HG02571 (cell line): ENCODE data around the gene ANKS1B.
"Not testable (repeated sequence)": the region's sequence is repeated elsewhere in the genome, so short reads cannot be mapped to it uniquely, and the experiment has no call there.

ENCODE experiments used
- ATAC-seq: cut with Tn5 transposase; IDR thresholded peaks from one replicate; pipeline ENCODE4 v1.9.1; 2021; ENCODE audit warnings: mild to moderate bottlenecking, moderate library complexity; ENCODE audit not compliant: unreplicated experiment

The ANKS1B gene

DNA sequence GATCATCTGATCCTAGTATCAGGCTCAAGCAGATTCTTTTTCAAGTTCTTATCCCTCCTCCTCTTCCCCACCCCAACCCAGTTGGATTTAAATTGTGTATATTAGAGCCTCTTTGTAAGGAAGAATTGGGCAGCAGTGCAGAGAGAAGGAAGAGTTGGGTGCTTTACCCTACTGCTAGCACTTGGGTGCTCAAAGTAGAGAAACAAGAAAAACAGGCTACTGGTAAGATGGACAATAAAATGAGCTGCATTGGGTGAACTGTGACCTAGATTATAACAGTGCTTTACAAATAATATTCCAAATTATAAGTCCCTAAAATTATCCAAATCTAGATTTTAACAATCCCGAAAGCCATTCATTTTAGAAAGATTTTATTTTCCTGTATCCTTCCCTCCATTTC is 700.6 kb downstream of the ANKS1B start:
- no peak for ATAC-seq

DNA sequence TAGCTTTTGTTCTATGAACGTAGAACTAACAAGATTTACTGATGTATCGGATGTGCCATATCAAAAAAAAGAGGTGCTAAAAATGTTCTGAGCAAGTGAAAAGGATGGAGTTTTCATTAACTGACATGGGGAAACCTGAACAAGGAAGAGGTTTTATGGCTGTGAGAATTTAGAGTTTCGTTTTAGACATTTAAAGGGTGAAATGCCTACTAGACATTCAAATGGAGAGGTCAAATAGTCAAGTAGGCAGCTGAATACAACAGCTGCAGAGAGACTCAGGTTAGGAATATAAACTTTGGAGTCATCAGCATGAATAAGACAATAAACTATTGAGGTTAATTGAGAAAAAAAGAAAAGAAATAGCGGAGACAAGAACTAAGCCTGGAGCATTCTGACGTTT is 702.1 kb downstream of the ANKS1B start:
- ATAC-seq = no peak

DNA sequence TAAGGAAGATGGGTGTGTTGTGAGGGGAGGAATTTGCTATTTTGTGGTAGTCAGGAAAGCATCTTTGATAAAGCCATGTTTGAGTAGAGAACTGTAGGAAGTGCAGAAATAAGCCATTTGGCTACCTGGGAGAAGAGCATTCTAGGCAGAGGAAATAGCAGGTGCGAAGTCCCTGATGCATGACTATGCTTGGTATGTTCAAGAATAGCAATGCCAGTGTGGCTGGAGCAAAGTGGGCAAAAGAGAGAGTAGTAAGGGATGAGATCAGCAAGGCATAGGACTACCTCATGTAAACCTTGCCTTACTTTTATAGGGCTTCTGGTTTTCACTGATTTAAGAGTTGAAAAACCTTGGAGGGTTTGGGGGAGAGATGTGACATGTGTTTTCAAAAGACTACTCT is 702.6 kb downstream of the ANKS1B start:
- no peak for ATAC-seq

DNA sequence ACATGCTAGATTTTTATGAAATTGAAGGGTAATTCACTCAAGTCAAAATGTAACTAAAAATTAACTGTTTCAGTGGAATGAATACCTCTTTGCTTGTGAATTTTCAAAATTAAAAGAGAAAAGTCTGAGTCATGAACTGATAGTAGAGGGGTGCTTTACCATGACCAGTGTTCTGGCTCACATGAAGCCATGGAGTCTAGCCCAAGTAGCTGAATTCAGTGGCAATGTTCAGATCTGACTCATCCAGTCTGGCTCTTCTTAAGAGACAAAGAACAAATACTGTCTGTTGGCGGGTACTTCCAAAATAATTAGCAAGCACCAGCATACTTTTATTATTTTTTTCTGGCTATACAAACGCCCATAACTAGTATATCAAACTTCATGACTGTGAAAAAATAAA is 703.5 kb downstream of the ANKS1B start:
- ATAC-seq = peak; percentile 46

DNA sequence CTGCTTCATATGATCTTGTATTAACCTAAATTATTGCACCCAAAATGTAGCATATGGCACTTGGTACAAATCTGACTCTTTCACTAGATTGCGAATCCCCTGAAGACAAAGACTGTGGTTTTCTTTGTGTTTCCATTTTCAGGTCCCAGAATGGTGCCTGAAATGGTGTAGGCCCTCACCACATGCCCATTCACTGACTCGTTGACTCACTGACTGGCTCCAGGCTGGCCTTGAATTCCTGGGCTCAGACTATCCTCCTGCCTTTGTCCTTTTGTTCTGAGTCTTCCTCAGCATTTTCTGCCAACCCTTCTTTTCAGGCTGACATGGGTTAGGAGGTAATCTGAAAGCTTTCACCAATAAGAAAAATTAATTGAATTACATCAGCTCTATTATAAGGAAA is 705.8 kb downstream of the ANKS1B start:
- ATAC-seq = no peak

DNA sequence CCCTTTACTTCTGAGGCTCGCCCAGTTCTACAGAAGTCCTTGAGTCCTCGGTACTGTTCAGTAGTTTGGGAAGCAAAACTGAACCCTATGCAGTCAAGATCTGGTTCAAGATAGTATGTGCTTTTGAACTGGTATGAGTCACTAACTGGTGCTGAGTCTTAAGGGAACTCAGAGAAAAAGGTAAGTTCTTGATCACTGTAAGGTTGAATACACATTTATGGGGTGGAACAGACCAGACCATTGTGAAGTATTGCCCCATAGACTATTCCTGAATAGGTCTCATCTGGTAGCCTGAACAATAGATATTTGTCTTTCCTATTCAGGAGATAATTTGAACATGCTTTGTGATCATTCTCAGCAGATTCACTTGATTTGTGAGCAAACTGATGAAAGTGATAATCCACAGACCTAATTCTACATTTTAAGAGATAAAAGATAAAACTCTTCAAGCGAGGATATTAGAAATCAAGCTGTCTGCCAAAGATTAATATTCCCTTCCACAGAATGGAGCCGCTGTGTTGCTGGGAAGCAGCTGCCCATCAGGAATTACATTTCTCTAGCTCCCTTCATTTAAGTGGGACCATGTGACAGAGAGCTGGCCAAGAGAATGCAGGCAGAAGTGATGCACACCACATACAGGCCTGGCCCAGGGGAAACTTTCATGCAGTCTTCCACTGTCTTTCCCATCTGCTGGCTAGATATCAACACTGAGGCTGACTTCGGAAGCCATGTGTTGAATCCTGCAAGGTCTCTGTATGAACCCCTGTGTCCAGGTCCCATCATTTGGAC is 707.0 kb downstream of the ANKS1B start:
- no peak for ATAC-seq

DNA sequence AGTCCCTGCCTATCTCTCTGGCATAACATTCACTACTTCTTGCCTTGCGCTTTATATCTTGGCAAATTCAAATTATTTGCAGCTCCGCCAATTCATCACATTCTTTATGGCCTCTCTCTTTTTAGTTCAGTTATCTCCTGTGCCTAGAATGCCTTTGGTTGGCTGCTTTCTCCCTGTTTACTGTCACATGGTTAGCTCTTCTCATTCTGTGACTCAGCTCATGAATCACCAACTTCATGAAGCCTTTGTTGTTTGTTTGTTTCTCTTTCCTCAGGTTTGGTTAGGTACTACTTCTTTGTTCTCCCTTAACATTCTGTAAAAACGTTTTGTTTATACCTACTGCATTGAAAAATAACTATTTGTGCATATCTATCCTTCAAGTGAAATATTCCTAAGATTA is 713.7 kb downstream of the ANKS1B start:
- no peak for ATAC-seq

DNA sequence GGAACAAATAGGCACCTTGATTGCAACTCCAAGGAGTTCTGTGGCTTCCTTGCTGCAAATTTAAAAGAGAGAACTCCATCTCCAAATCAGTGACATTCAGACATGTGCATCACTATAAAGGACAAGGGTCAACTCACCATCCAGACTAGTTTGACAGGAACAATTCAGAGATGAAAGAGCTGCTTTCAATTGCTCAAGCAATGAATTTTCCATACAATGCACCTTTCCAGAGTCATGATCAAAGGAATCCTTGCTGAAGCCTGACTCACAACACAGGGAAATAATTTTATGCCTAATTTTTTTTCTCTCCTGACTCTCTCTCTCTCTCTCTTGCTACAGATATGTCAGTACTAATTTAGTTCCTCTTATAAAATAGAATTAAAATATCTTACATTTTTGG is 717.7 kb downstream of the ANKS1B start:
- no peak for ATAC-seq

DNA sequence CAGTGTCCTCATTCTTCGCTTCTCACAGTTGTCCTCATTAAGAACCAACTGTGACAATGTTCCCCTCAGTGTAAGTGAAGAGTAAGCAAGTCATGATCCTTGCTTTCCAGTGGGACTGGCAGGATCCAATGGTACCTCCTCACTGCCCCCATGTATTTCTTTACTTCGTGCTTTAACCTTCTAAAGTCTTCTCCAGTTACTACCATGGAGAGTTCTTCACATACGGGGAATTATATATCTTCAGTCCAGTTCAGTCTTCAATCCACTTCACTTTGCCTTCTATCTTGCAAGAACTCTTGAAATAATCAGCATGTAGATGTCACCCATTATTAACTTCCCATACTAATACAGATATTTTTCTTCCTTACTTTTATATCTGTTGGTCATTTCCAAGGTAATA is 719.1 kb downstream of the ANKS1B start:
- no peak for ATAC-seq

DNA sequence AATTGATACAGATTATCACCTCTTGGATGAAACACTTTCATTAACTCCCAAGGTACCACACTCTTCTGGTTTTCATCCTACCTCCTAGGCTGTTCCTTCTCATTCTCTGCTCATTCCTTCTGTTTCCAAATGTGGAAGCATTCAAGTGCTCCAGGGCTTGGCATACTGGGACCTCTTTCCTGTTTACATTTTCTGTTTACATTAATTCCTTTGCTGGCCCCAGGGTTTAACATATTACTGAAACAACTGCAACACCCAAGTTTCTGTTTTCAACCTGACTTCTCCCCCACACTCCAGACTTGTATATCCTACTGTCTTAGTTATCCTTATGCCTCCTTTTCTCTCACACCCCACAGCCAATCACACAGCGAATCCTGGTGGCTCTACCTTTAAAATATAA is 723.5 kb downstream of the ANKS1B start:
- no peak for ATAC-seq

DNA sequence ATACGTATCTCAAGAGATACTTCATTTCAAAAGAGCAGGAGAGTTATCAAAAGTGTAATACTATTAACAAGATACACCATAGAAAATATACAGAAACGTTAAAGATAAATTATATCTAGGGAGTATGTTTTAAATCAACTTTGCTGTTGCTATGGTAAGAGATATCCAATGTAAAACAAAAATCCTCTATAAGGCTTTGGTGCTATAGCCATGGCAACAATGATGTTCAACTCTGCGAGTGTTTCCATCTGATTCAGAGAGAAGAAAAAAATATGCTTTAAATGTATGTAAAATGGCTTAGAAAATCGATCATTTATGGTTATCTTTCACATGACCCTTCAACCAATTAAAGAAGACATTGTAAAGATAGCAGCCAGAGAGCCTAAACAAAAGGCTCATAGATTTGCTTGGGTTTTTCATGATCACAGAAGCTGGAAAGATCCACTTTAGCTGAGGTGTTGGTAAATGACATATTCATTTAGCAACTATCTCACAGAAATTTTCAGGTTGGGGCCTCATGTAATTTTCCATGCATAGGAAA is 724.2 kb downstream of the ANKS1B start:
- no peak for ATAC-seq

DNA sequence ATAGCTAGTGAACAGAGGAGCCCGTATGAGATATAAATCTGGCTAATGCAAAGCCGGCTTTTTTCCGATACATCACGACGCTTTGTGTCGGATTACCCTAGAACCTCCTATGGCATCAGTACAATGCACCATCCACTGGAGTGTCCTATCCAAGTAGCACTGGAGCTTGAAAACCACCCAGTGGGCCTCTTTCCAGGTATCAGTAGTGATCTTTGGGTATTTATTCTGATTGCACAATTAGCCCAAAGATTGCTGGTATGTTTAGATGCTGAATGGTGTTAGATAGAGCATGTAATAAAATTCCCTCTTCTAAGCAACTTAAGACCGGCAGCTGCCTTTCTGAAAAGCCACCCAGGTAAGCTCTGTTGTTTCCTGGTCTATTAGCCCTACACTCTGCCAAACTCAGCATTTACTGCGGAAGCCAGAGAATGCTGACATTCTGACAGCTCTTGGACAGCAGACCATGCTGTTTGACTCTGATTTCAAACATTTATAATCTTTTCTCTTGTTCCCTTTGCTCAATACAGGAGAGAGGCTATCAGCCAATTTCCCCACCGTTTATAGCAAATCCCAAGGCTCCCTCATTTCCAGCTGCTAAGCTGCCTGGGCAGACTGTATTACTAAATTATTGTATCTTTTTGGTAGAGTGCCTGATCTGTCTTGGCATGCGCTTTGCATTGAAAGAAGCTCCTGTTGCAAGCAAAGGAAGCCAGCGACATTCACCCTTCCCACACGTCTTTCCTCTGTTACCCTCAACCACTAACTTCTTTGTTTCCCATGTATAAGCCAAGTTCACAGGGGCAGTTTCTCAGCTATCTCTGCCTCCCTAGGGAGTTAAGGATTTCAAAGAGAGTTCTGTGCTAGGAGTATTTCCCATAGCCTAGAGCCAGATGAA is 725.4 kb downstream of the ANKS1B start:
- no peak for ATAC-seq

DNA sequence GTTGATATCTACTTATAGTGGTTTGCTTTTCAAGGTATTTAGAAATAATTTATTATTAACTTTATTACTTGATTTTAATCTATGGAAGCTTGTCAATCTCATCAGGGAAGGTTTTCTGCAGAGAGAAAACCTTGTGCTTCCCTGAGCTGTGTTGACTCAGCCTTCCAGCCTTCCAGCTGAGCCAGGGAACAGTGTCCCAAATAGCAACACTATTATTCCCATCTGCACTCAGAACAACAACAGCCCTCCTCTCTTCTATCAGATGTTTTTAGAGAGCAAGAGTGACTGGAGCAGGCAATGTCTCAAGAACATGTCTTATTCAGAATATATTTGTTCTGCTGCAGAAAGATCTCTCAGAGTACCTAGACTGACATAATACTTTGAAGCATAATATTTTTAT is 727.1 kb downstream of the ANKS1B start:
- no peak for ATAC-seq

DNA sequence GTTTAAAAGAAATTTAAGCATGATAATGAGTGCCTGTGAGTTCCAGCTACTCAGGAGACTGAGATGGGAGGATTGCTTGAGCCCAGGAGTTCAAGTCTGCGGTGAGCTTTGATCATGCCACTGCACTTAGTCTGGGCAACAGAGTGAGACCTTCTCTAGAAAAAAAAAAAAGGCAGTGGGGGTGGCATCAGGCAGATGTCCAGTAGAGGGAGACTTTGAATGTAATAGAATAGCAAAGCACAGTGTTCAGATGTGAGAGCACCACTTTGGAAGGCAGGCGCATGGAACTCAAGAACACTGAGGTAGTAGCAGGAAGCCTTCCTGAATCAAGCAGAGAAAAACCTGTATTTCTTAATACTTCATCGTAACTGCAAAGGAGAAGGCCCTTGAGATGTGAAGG is 731.7 kb downstream of the ANKS1B start:
- no peak for ATAC-seq

DNA sequence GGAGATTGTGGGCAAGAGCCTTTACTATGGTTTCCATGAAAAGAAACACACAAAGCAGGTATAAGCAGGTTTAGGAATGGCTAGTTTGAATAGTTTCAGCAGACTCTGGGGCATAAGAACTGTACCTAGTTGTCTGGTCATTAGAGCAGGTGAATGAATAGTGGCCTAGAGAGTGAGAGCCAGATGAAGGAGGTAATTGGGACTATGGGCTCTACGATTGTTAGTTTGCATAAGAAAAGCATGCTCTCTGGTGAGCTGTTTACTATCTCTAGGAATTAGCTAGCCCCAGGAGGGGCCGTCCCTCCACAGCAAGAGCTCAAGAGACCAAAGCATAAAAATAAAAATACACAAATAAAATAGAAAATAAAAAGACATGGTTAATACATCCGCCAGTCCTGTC is 734.6 kb downstream of the ANKS1B start:
- ATAC-seq = no peak

DNA sequence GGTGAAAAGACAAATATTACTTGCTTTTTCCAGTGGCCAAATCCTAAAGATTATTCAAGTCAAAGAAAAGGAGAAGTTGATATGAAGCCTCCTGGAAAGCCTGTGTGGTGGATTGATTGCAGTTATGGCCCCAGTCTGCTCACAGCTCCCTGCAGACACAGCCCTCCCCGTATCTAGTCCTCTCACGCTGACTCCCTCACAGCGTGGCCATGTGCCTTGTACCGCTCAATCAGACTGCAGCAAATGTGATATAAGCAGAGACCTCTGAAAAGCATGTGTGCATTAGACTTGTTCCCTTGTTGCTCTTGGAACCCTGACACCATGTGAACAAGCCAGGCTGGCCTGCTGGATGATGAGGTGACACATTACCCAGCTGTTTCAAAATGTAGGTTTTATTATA is 735.2 kb downstream of the ANKS1B start:
- no peak for ATAC-seq

DNA sequence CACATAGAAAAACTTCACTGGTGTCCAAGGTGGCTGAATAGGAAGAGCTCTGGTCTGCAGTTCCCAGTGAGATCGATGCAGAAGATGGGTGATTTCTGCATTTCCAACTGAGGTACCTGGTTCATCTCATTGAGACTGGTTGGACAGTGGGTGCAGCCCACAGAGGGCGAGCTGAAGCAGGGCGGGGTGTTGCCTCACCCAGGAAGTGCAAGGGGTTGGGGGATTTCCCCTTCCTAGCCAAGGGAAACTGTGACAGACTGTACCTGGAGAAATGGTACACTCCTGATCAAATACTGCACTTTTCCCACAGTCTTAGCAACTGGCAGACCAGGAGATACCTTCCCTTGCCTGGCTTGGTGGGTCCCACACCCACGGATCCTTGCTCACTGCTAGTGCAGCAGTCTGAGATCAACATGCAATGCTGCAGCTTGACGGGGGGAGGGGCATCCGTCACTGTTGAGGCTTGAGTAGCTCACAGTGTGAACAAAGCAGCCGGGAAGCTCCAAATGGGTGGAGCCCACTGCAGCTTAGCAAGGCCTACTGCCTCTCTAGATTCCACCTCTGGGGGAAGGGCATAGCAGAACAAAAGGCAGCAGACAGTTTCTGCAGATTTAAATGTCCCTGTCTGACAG is 746.7 kb downstream of the ANKS1B start:
- ATAC-seq = not testable (repeated sequence)

DNA sequence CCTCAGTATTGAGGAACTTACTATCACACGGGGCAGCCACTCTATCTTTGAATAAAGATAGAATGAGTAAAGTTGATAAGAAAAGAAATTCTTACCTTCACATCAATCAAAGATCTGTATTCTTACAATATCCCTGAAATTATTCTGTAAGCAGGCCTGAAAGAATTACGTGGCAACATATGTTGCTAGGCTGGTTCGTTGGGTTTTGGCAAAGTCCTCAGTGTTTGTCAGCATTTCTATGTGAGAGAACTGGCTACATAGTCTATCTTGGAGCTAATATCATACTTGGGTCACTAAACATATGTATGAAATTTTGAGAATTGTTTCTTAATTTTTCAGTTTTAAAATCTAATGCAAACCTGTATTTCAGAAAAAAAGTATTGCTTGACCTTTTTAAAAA is 749.4 kb downstream of the ANKS1B start:
- no peak for ATAC-seq

DNA sequence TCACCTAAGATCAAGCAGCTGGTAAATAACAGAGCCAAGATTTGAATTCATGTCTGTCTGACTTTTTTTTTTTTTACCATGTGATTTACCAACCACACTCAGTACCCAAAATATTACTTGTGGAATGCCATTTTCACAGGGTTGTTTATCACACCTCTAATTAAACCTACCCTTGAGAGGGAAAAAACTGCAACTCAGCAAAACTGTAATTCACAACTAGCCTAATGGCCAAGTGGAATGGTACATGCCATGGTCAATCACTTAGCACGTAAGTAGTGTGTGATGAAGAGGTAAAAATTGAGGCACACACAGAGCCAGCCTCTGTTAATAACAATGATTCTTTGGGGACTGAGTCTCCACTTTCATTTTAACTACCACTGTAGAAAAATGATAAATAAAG is 750.0 kb downstream of the ANKS1B start:
- ATAC-seq = no peak

DNA sequence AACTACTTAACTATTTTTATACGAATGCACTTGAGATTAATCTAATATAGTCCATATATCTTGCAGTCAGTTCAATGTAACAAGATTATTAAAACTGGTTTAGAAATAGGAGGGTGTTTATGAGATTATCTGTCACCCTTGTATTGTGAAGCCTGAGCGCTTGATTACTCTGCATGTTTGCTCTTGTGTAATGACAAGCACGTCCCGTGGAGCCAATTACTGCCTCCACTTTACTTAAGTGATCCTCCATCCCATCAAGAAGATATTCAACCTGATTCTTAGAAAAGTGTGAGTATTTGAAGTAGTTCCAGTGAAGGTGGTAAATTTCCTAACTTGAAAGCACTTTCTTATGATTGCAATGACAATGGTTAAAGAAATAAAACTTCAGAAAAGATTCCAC is 752.4 kb downstream of the ANKS1B start:
- no peak for ATAC-seq

DNA sequence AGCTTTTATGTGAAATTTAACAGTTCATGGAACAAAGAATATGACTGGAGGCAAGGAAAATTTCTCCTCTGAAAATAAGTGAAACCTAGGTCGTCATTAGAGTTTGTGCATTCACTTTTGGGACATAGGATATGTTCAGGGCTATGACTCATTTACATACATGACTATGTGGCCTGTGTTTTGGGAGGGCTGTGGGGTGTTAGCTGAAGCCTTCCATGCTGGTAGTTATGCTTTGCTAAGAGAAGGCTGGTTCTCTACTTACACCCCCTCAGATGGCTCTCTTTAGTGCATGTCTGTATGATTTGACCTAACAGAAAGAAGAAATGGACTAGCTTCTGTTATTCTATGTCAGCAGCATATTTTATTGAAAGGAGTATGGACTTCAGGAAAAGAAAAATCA is 753.7 kb downstream of the ANKS1B start:
- no peak for ATAC-seq

DNA sequence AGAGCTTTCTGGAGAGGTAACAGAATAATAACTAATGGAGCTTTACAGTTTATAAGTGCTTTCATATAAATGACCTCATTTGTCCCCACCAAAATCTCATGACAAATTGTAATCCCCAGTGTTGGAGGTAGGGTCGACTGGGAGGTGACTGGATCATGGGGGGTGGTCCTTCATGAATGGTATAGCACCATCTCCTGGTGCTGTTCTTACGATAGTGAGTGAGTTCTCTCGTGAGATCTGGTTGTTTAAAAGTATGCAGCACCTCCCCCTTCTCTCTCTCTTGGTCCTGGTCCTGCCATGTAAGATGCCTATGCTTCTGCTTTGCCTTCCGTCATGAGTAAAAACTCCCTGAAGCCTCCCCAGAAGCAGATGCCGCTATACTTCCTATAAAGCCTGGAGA is 760.5 kb downstream of the ANKS1B start:
- no peak for ATAC-seq
